Ascending aorta (tissue), 2 donors: ENCODE data around the gene PDE10A. TPM values are rescaled to one million over a fixed set of nuclear protein-coding genes. Genes with fewer than 3 reads are reported as not detected.

ENCODE experiments used
- DNase-seq, 2 donors: peaks; one replicate each; pipeline ENCODE4 v3.0.0-alpha.2; 2019; ENCODE audit warnings: low spot score in 2 of 2
- H3K27ac ChIP-seq, 2 donors: fragments of 200-600 bp; sonication (generic); one replicate each; pipeline ENCODE4 v1.5.1; 2016 to 2017; ENCODE audit warnings: mild to moderate bottlenecking in 1 of 2
- H3K27me3 ChIP-seq: fragments of 200-600 bp; sonication (generic); one replicate; pipeline ENCODE4 v1.5.1; 2017
- H3K36me3 ChIP-seq, 2 donors: fragments of 200-600 bp; sonication (generic); one replicate each; pipeline ENCODE4 v1.5.1; 2016
- H3K4me1 ChIP-seq, 2 donors: fragments of 200-600 bp; sonication (generic); one replicate each; pipeline ENCODE4 v1.5.1; 2016 to 2017; ENCODE audit warnings: mild to moderate bottlenecking in 1 of 2
- H3K4me3 ChIP-seq, 2 donors: fragments of 200-600 bp; sonication (generic); one replicate each; pipeline ENCODE4 v1.5.1; 2016 to 2017; ENCODE audit warnings: mild to moderate bottlenecking in 1 of 2
- H3K9me3 ChIP-seq, 2 donors: fragments of 200-600 bp; sonication (generic); one replicate each; pipeline ENCODE4 v1.5.1; 2016
- intact Hi-C: fragments of 100-400 bp; cut with DNase I; formaldehyde crosslinking; loops from one replicate; pipeline ENCODE4 v1.15.1; 2023
- total RNA-seq: library from RNA; depleted of rRNA; stranded (reverse); fragments of >200 nt; gene quantifications from one replicate; pipeline ENCODE4 v1.1.0, GENCODE V29; 2016
- TF ChIP-seq, protein P1 (sequence below), 3 experiments: fragments of 200-600 bp in 2 of 3; fragments of 450-650 bp in 1 of 3; sonication (generic) in 2 of 3; IDR thresholded peaks; one replicate each; pipeline ENCODE4 v1.5.1; 2016 to 2019; ENCODE audit warnings: antibody characterized with exemption in 3 of 3, mild to moderate bottlenecking in 1 of 3, moderate library complexity in 1 of 3

Gene PDE10A
- total RNA-seq, 1 donor from 2014 or later: 2.0 TPM

GRCh38 chr6:165685302-165685701 is 22.3 kb upstream of the PDE10A start:
- intact Hi-C loops: no loop called here
- TF ChIP-seq, protein P1, sequence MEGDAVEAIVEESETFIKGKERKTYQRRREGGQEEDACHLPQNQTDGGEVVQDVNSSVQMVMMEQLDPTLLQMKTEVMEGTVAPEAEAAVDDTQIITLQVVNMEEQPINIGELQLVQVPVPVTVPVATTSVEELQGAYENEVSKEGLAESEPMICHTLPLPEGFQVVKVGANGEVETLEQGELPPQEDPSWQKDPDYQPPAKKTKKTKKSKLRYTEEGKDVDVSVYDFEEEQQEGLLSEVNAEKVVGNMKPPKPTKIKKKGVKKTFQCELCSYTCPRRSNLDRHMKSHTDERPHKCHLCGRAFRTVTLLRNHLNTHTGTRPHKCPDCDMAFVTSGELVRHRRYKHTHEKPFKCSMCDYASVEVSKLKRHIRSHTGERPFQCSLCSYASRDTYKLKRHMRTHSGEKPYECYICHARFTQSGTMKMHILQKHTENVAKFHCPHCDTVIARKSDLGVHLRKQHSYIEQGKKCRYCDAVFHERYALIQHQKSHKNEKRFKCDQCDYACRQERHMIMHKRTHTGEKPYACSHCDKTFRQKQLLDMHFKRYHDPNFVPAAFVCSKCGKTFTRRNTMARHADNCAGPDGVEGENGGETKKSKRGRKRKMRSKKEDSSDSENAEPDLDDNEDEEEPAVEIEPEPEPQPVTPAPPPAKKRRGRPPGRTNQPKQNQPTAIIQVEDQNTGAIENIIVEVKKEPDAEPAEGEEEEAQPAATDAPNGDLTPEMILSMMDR (IDR thresholded peaks at IDR 0.05): no peak
- Histone ChIP-seq H3K27ac (no peak overlapping the region), H3K9me3 (no peaks in the 10 kb centered on the region), H3K4me3 (no peak overlapping the region), H3K27me3 (no peaks in the 10 kb centered on the region), H3K36me3 (no peaks in the 10 kb centered on the region), H3K4me1 (no peaks in the 10 kb centered on the region)
- no peak for DNase-seq

- TF ChIP-seq, protein P1 (IDR thresholded peaks at IDR 0.05): no peak
- no peak overlapping the region for H3K4me3 ChIP-seq
- intact Hi-C loops: no loop called here
- no peaks in the 10 kb centered on the region for H3K36me3 ChIP-seq
- DNase-seq: no peak
- H3K9me3 ChIP-seq: no peaks in the 10 kb centered on the region
- no peaks in the 10 kb centered on the region for H3K27me3 ChIP-seq
- H3K4me1 ChIP-seq: no peaks in the 10 kb centered on the region
- no peak overlapping the region for H3K27ac ChIP-seq
These were observed 21.3 kb upstream of the PDE10A start for GRCh38 chr6:165684333-165684732.

DNA sequence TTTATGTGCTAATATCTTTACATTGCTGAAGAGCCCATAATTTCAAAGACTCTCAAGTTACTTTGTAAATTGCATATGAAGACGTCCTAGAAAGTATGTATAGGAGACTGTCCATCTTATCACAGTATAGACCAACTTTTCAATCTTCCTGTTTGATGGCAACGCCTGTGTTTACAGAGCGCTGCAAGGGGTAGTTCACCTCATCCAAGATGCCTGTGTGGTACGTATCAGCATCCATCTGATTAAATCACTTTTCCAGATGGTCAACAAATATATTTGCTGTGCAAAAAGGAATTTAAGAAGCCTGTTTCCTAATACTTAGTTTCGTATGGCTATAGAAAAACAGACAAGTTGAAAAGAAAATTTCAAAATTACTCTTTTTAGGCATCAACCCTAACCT is 17.9 kb upstream of the PDE10A start:
- Histone ChIP-seq H3K9me3 (no peaks in the 10 kb centered on the region), H3K4me1 (no peaks in the 10 kb centered on the region)
- TF ChIP-seq, protein P1 (IDR thresholded peaks at IDR 0.05): no peak

GRCh38 chr6:165679326-165679725 is 16.3 kb upstream of the PDE10A start:
- no peaks in the 10 kb centered on the region for H3K27me3 ChIP-seq
- no peaks in the 10 kb centered on the region for H3K9me3 ChIP-seq
- H3K4me1 ChIP-seq: no peaks in the 10 kb centered on the region
- TF ChIP-seq, protein P1 (IDR thresholded peaks at IDR 0.05): no peak
- H3K36me3 ChIP-seq: no peaks in the 10 kb centered on the region
- no peak overlapping the region for H3K4me3 ChIP-seq
- DNase-seq: no peak
- no peak overlapping the region for H3K27ac ChIP-seq
- intact Hi-C loops: no loop called here

More for the DNA sequence above, 17.9 kb upstream of the PDE10A start:
- Histone ChIP-seq H3K36me3 (no peaks in the 10 kb centered on the region), H3K27me3 (no peaks in the 10 kb centered on the region), H3K27ac (no peak overlapping the region), H3K4me3 (no peak overlapping the region)
- DNase-seq: no peak
- intact Hi-C loops: no loop called here

DNA sequence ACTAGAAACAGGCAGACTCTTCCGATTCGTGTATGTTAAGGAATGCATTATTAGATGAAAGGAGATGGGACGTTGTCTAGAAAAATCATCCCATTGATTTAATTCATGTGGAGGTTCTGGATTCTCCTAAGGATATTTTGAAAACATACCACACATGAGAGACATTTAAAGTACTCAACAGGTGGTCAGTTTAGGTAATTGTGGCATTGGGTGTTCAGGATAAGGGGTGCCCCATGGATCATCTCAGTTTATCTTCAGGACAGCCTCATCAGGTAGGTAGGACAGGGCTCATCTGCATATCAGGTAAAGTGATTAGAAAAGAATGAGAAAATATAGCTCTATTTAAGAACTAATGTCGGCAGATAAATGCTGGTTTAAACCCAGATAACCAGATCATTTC is 15.9 kb upstream of the PDE10A start:
- H3K27me3 ChIP-seq: no peaks in the 10 kb centered on the region
- no peaks in the 10 kb centered on the region for H3K9me3 ChIP-seq
- TF ChIP-seq, protein P1 (IDR thresholded peaks at IDR 0.05): no peak
- no peaks in the 10 kb centered on the region for H3K36me3 ChIP-seq
- H3K27ac ChIP-seq: no peak overlapping the region
- no peaks in the 10 kb centered on the region for H3K4me1 ChIP-seq
- intact Hi-C loops: no loop called here
- no peak for DNase-seq
- no peak overlapping the region for H3K4me3 ChIP-seq

DNA sequence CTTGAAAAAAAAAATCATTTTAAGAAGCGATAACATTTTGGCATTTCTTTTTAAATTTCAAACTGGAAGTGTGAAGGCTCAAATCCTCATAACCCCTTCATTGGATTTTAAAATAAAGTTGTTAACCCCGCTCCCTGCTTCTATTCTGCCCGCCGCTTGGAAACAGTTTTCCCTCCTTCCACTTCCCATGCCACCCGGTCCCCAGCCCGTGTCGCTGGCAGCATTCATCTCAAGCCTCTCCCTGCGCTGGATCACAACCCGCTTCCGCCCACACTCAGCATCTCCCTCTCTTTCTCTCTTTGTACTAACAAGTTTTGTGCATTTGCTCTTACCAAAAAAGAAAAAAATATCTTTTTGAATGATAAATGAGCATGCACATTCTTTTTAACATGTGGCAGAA is 15.4 kb upstream of the PDE10A start:
- DNase-seq: no peak
- intact Hi-C loops: no loop called here
- Histone ChIP-seq H3K4me1 (no peaks in the 10 kb centered on the region), H3K27me3 (no peaks in the 10 kb centered on the region), H3K4me3 (no peak overlapping the region), H3K27ac (no peak overlapping the region), H3K36me3 (no peaks in the 10 kb centered on the region), H3K9me3 (no peaks in the 10 kb centered on the region)
- TF ChIP-seq, protein P1 (IDR thresholded peaks at IDR 0.05): no peak
